CD14-positive monocyte (primary cell): ENCODE results near the gene BOC. TPM values are rescaled to one million over a fixed set of nuclear protein-coding genes. Genes with fewer than 3 reads are reported as not detected.

Experiments
- DNase-seq, 3 donors: peaks; one replicate each; pipeline ENCODE4 v3.0.0-alpha.2; 2011 to 2022
- H2AFZ ChIP-seq: 2 replicates; pipeline ENCODE4 v1.6.0; 2012; ENCODE audit warnings: mild to moderate bottlenecking, low read depth, low read length, inconsistent platforms; ENCODE audit not compliant: insufficient read depth, poor library complexity, severe bottlenecking
- H3K27ac ChIP-seq, 2 donors: 1 replicate in 1 of 2; 2 replicates in 1 of 2; pipeline ENCODE4 v1.5.1; 2012 to 2013; ENCODE audit warnings: low read length in 2 of 2, control low read depth in 1 of 2, inconsistent platforms in 1 of 2, low read depth in 1 of 2, mild to moderate bottlenecking in 1 of 2
- H3K27me3 ChIP-seq, 2 donors: one replicate each; pipeline versions ENCODE4 v1.6.0 to v1.6.1; 2011 to 2013; ENCODE audit warnings: low read length in 2 of 2; ENCODE audit not compliant: control insufficient read depth in 2 of 2, insufficient read depth in 2 of 2
- H3K36me3 ChIP-seq, 2 donors: replicated peaks in 1 of 2; 1 replicate in 1 of 2; 2 replicates in 1 of 2; pipeline versions ENCODE4 v1.5.1 to v1.6.1; 2012 to 2013; ENCODE audit warnings: low read length in 2 of 2, control low read depth in 1 of 2, inconsistent platforms in 1 of 2, mild to moderate bottlenecking in 1 of 2; ENCODE audit not compliant: insufficient read depth in 2 of 2, control insufficient read depth in 1 of 2
- H3K4me1 ChIP-seq, 2 donors: 1 replicate in 1 of 2; 2 replicates in 1 of 2; pipeline versions ENCODE4 v1.5.1 to v1.6.1; 2012 to 2013; ENCODE audit warnings: low read length in 2 of 2, control low read depth in 1 of 2, inconsistent platforms in 1 of 2, mild to moderate bottlenecking in 1 of 2, moderate library complexity in 1 of 2; ENCODE audit not compliant: insufficient read depth in 2 of 2, control insufficient read depth in 1 of 2
- H3K4me2 ChIP-seq: replicated peaks from 2 replicates; pipeline ENCODE3; 2012; ENCODE audit warnings: low read length, moderate library complexity, mild to moderate bottlenecking; ENCODE audit not compliant: poor library complexity, severe bottlenecking; ENCODE audit errors: extremely low read depth
- H3K4me3 ChIP-seq, 3 experiments: fragments of 200-600 bp in 1 of 3; sonication (generic) in 1 of 3; replicated peaks in 1 of 3; 1 replicate in 2 of 3; 2 replicates in 1 of 3; pipeline ENCODE4 v1.5.1; 2011 to 2013; ENCODE audit warnings: low read length in 3 of 3, mild to moderate bottlenecking in 3 of 3, control low read depth in 2 of 3, low read depth in 2 of 3, inconsistent platforms in 1 of 3, moderate library complexity in 1 of 3
- H3K79me2 ChIP-seq: 2 replicates; pipeline ENCODE4 v1.6.0; 2012; ENCODE audit warnings: mild to moderate bottlenecking, control low read depth, inconsistent platforms, low read length, moderate library complexity; ENCODE audit not compliant: insufficient read depth
- H3K9ac ChIP-seq: 2 replicates; pipeline ENCODE4 v1.6.0; 2017; ENCODE audit warnings: low read length, mild to moderate bottlenecking; ENCODE audit not compliant: insufficient read depth, poor library complexity, severe bottlenecking
- H3K9me3 ChIP-seq, 2 donors: replicated peaks in 1 of 2; 1 replicate in 1 of 2; 2 replicates in 1 of 2; pipeline versions ENCODE4 v1.5.1 to v1.6.1; 2012 to 2013; ENCODE audit warnings: low read length in 2 of 2, control low read depth in 1 of 2; ENCODE audit not compliant: control insufficient read depth in 1 of 2, insufficient read depth in 1 of 2
- H4K20me1 ChIP-seq: 2 replicates; pipeline ENCODE4 v1.6.0; 2012; ENCODE audit warnings: mild to moderate bottlenecking, low read length, control low read depth, moderate library complexity; ENCODE audit not compliant: insufficient read depth
- H3K27ac Mint-ChIP-seq, 7 donors: one replicate each; pipeline ENCODE4 v1.8.0; 2020; ENCODE audit warnings: mild to moderate bottlenecking in 7 of 7, mixed read lengths in 7 of 7, moderate library complexity in 6 of 7, inconsistent platforms in 2 of 7
- H3K27me3 Mint-ChIP-seq, 3 donors: one replicate each; pipeline ENCODE4 v1.8.0; 2021 to 2022; ENCODE audit warnings: low read depth in 3 of 3, mild to moderate bottlenecking in 3 of 3, mixed read lengths in 3 of 3, moderate library complexity in 3 of 3, inconsistent platforms in 1 of 3
- H3K36me3 Mint-ChIP-seq, 2 donors: one replicate each; pipeline ENCODE4 v1.8.0; 2020; ENCODE audit warnings: mixed read lengths in 2 of 2, inconsistent platforms in 1 of 2, mild to moderate bottlenecking in 1 of 2
- H3K4me1 Mint-ChIP-seq: one replicate; pipeline ENCODE4 v1.8.0; 2020; ENCODE audit warnings: mild to moderate bottlenecking, mixed read lengths
- H3K4me3 Mint-ChIP-seq, 2 donors: one replicate each; pipeline ENCODE4 v1.8.0; 2020; ENCODE audit warnings: mild to moderate bottlenecking in 2 of 2, mixed read lengths in 2 of 2, moderate library complexity in 1 of 2
- H3K9me3 Mint-ChIP-seq, 7 donors: one replicate each; pipeline ENCODE4 v1.8.0; 2020 to 2022; ENCODE audit warnings: mixed read lengths in 7 of 7, mild to moderate bottlenecking in 6 of 7, moderate library complexity in 6 of 7, inconsistent platforms in 2 of 7
- CTCF ChIP-seq: fragments of 200-600 bp; IDR thresholded peaks from one replicate; pipeline ENCODE4 v1.8.0; 2022; ENCODE audit warnings: antibody characterized with exemption, mild to moderate bottlenecking
- WGBS: methylation state at CpG from one replicate; pipeline ENCODE4 v1.1.5; 2013; ENCODE audit warnings: missing lambda C conversion rate; ENCODE audit not compliant: insufficient coverage; 5-methylcytosine and 5-hydroxymethylcytosine counted together
- intact Hi-C, 2 donors: fragments of 100-400 bp; cut with micrococcal nuclease; formaldehyde crosslinking; loops; one replicate each; pipeline versions ENCODE4 v1.15.0 to v1.15.1; 2023
- polyA plus RNA-seq, 3 donors: library from polyadenylated mRNA; depleted of rRNA in 1 of 3; unstranded in 2 of 3; stranded (reverse) in 1 of 3; fragments of 300-500 nt in 2 of 3; fragments of >200 nt in 1 of 3; fragmentation: Illumina TruSeq in 2 of 3; gene quantifications; 1 replicate in 2 of 3; 2 replicates in 1 of 3; pipeline ENCODE4 v1.2.3, GENCODE V29; 2012 to 2021

Gene BOC
- polyA plus RNA-seq, 3 donors, result not detected

GRCh38 chr3:113179235-113179824 lies 32.0 kb upstream of the BOC start:
- no peaks in the 10 kb centered on the region for H3K36me3 ChIP-seq
- H4K20me1 ChIP-seq, result no peaks in the 10 kb centered on the region
- intact Hi-C loops, result no loop called here
- DNase-seq, result no peak
- H3K27ac ChIP-seq, result no peak overlapping the region
- H3K4me1 Mint-ChIP-seq, result peaks cover 12% of the 10 kb centered on the region
- H3K27me3 Mint-ChIP-seq, result peaks cover 0 to 1% (median 0%) of the 10 kb centered on the region in 3 donors
- no peak overlapping the region for H3K4me3 Mint-ChIP-seq
- no peak for TF ChIP-seq CTCF
- H3K9me3 ChIP-seq, result no peaks in the 10 kb centered on the region
- H3K36me3 Mint-ChIP-seq, result no peaks in the 10 kb centered on the region
- 93% methylated on average over 3 of the region's 4 CpGs for WGBS
- H3K4me1 ChIP-seq, result peaks cover 10 to 11% of the 10 kb centered on the region in 2 donors
- H3K27me3 ChIP-seq, result no peaks in the 10 kb centered on the region
- H3K9ac ChIP-seq, result no peak overlapping the region
- H2AFZ ChIP-seq, result no peak overlapping the region
- H3K4me3 ChIP-seq, result no peak overlapping the region
- no peaks in the 10 kb centered on the region for H3K79me2 ChIP-seq
- H3K27ac Mint-ChIP-seq, result no peak overlapping the region
- no peak overlapping the region for H3K4me2 ChIP-seq
- H3K9me3 Mint-ChIP-seq, result peaks cover 0 to 2% (median 0%) of the 10 kb centered on the region in 7 donors

GRCh38 chr3:113183748-113184661 lies 27.4 kb upstream of the BOC start:
- H3K9ac ChIP-seq, result no peak overlapping the region
- H3K27me3 ChIP-seq, result no peaks in the 10 kb centered on the region
- peaks cover 0 to 13% (median 3%) of the 10 kb centered on the region in 7 donors for H3K9me3 Mint-ChIP-seq
- H3K4me3 ChIP-seq, result no peak overlapping the region
- no peak overlapping the region for H3K27ac Mint-ChIP-seq
- intact Hi-C loops, result no loop called here
- peaks cover 0 to 6% of the 10 kb centered on the region in 2 donors for H3K9me3 ChIP-seq
- no peaks in the 10 kb centered on the region for H3K36me3 ChIP-seq
- H3K79me2 ChIP-seq, result no peaks in the 10 kb centered on the region
- no peaks in the 10 kb centered on the region for H3K4me1 Mint-ChIP-seq
- over 99% methylated on average over 7 of the region's 13 CpGs for WGBS
- H3K27ac ChIP-seq, result no peak overlapping the region
- H3K27me3 Mint-ChIP-seq, result peaks cover 0 to 6% (median 4%) of the 10 kb centered on the region in 3 donors
- H4K20me1 ChIP-seq, result no peaks in the 10 kb centered on the region
- no peaks in the 10 kb centered on the region for H3K36me3 Mint-ChIP-seq
- DNase-seq, result no peak
- H3K4me2 ChIP-seq, result no peak overlapping the region
- TF ChIP-seq CTCF, result no peak
- H2AFZ ChIP-seq, result no peak overlapping the region
- no peaks in the 10 kb centered on the region for H3K4me1 ChIP-seq
- H3K4me3 Mint-ChIP-seq, result no peak overlapping the region
